HL-60 (cell line): ENCODE results near the gene ITSN1.

Experiments used
- DNase-seq, 2 experiments: peaks; one replicate each; pipeline ENCODE4 v3.0.0-alpha.2; 2010 to 2020; ENCODE audit warnings: low read depth in 1 of 2, low spot score in 1 of 2
- H3K27ac ChIP-seq: fragments of 250-450 bp; sonication (Bioruptor Pico); replicated peaks from 2 replicates; pipeline ENCODE4 v1.5.1; 2020; ENCODE audit warnings: mild to moderate bottlenecking, moderate library complexity
- H3K27me3 ChIP-seq: fragments of 250-450 bp; sonication (Bioruptor Pico); 2 replicates; pipeline ENCODE4 v1.5.1; 2021; ENCODE audit warnings: mild to moderate bottlenecking, moderate library complexity; ENCODE audit not compliant: insufficient read depth, poor library complexity, severe bottlenecking
- H3K4me3 ChIP-seq: replicated peaks from 2 replicates; pipeline ENCODE4 v1.5.1; 2011; ENCODE audit warnings: mild to moderate bottlenecking, control low read depth, low read length; ENCODE audit not compliant: insufficient read depth
- GABPA ChIP-seq: IDR thresholded peaks from 2 replicates; pipeline ENCODE4 v1.6.1; 2012; ENCODE audit warnings: low read depth
- POLR2AphosphoS5 ChIP-seq: IDR thresholded peaks from 2 replicates; pipeline ENCODE4 v1.6.1; 2012; ENCODE audit warnings: low read depth
- SPI1 ChIP-seq: IDR thresholded peaks from 2 replicates; pipeline ENCODE4 v1.6.1; 2012; ENCODE audit warnings: low read depth, mild to moderate bottlenecking, borderline replicate concordance
- TF ChIP-seq, protein P1 (sequence below): IDR thresholded peaks from one replicate; pipeline ENCODE4 v1.5.1; 2011; ENCODE audit warnings: low read length, control low read depth, inconsistent platforms; ENCODE audit not compliant: insufficient read depth
- TF ChIP-seq, protein P2 (sequence below): IDR thresholded peaks from 2 replicates; pipeline ENCODE4 v1.6.1; 2012; ENCODE audit warnings: low read depth; ENCODE audit not compliant: insufficient replicate concordance

ITSN1 gene

DNA sequence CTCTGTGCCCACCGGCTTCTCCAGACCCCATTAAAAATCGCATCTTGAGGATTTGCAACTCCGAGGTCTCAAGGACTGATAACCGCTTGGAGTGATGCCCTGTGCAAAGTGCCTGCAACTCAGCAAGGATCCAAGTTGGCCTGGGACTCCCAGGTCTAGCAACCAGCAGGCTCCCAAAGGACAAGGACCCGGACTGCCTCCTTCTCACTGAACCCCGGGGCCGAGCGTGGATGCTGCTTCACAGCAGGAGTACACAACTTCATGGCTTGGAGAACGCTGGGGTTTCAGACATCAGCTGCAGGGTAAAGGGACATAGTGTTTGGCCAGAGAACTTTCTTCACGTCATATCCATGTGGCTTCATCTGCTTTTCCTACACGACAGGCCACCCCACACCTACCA is 208.1 kb downstream of the ITSN1 start:
- Histone ChIP-seq H3K4me3 (no peak overlapping the region), H3K27ac (no peak overlapping the region), H3K27me3 (no peaks in the 10 kb centered on the region)
- no peak for TF ChIP-seq GABPA
- no peak for TF ChIP-seq SPI1
- TF ChIP-seq, protein P1, sequence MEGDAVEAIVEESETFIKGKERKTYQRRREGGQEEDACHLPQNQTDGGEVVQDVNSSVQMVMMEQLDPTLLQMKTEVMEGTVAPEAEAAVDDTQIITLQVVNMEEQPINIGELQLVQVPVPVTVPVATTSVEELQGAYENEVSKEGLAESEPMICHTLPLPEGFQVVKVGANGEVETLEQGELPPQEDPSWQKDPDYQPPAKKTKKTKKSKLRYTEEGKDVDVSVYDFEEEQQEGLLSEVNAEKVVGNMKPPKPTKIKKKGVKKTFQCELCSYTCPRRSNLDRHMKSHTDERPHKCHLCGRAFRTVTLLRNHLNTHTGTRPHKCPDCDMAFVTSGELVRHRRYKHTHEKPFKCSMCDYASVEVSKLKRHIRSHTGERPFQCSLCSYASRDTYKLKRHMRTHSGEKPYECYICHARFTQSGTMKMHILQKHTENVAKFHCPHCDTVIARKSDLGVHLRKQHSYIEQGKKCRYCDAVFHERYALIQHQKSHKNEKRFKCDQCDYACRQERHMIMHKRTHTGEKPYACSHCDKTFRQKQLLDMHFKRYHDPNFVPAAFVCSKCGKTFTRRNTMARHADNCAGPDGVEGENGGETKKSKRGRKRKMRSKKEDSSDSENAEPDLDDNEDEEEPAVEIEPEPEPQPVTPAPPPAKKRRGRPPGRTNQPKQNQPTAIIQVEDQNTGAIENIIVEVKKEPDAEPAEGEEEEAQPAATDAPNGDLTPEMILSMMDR, result no peak
- TF ChIP-seq, protein P2, sequence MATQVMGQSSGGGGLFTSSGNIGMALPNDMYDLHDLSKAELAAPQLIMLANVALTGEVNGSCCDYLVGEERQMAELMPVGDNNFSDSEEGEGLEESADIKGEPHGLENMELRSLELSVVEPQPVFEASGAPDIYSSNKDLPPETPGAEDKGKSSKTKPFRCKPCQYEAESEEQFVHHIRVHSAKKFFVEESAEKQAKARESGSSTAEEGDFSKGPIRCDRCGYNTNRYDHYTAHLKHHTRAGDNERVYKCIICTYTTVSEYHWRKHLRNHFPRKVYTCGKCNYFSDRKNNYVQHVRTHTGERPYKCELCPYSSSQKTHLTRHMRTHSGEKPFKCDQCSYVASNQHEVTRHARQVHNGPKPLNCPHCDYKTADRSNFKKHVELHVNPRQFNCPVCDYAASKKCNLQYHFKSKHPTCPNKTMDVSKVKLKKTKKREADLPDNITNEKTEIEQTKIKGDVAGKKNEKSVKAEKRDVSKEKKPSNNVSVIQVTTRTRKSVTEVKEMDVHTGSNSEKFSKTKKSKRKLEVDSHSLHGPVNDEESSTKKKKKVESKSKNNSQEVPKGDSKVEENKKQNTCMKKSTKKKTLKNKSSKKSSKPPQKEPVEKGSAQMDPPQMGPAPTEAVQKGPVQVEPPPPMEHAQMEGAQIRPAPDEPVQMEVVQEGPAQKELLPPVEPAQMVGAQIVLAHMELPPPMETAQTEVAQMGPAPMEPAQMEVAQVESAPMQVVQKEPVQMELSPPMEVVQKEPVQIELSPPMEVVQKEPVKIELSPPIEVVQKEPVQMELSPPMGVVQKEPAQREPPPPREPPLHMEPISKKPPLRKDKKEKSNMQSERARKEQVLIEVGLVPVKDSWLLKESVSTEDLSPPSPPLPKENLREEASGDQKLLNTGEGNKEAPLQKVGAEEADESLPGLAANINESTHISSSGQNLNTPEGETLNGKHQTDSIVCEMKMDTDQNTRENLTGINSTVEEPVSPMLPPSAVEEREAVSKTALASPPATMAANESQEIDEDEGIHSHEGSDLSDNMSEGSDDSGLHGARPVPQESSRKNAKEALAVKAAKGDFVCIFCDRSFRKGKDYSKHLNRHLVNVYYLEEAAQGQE, result no peak
- no peak for TF ChIP-seq POLR2AphosphoS5
- DNase-seq, result no peak

DNA sequence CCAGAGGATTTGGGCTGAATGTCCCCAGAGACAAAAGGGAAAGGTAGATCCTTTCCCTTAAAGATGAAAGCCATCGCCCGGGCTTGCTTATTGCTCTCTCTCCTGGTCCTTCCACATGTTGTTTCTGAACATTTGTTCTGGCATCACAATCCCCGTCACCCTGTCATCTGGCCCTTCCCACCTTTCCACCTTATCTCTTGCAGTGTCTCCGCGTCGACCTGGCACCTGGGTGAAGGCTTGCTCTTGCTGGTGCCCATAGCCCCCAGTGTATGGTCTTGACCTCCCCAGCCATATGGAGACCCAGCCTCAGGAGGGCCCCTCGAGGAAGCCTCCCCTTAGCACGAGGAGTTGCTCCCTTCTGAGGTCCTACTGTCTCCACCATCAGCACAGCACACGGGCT is 208.7 kb downstream of the ITSN1 start:
- no peaks in the 10 kb centered on the region for H3K27me3 ChIP-seq
- TF ChIP-seq POLR2AphosphoS5 (no peak), GABPA (no peak), SPI1 (no peak)
- TF ChIP-seq, protein P1, result no peak
- TF ChIP-seq, protein P2, result no peak
- no peak for DNase-seq
- no peak overlapping the region for H3K27ac ChIP-seq
- no peak overlapping the region for H3K4me3 ChIP-seq

DNA sequence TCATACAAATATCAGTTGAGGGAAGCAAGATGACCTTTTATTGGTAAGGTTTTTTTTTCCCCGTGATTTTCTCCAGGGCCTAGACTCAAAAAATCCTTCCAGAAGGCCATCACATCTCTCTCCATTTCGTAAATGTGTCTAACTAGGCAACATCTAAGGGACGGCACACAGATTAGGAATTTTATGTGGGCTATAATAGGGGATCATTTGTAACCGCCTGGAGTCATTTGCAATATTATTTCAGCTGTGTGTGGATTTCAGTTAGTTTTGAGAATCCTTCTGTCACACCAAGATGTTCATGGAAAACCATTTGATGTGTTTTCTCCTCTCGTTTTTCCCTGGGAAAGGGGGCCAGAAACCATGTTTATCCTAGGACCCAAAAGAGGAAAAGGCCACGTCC is 210.2 kb downstream of the ITSN1 start:
- H3K27me3 ChIP-seq, result no peaks in the 10 kb centered on the region

More for the DNA sequence above, 210.2 kb downstream of the ITSN1 start:
- Histone ChIP-seq H3K27ac (no peak overlapping the region), H3K4me3 (no peak overlapping the region)
- TF ChIP-seq SPI1 (no peak), GABPA (no peak), POLR2AphosphoS5 (no peak)
- TF ChIP-seq, protein P2, result no peak
- TF ChIP-seq, protein P1, result no peak
- DNase-seq, result no peak
